ENCODE measurements around the gene MACO1. TPM values are rescaled to one million over a fixed set of nuclear protein-coding genes. Genes with fewer than 3 reads are reported as not detected.

Gene MACO1
- total and polyA plus RNA-seq, 2 of the 13 experiments (the other 11 are each of a cell fraction or from before 2014, with no cell fraction given): 9.7 to 17.0 TPM

DNA sequence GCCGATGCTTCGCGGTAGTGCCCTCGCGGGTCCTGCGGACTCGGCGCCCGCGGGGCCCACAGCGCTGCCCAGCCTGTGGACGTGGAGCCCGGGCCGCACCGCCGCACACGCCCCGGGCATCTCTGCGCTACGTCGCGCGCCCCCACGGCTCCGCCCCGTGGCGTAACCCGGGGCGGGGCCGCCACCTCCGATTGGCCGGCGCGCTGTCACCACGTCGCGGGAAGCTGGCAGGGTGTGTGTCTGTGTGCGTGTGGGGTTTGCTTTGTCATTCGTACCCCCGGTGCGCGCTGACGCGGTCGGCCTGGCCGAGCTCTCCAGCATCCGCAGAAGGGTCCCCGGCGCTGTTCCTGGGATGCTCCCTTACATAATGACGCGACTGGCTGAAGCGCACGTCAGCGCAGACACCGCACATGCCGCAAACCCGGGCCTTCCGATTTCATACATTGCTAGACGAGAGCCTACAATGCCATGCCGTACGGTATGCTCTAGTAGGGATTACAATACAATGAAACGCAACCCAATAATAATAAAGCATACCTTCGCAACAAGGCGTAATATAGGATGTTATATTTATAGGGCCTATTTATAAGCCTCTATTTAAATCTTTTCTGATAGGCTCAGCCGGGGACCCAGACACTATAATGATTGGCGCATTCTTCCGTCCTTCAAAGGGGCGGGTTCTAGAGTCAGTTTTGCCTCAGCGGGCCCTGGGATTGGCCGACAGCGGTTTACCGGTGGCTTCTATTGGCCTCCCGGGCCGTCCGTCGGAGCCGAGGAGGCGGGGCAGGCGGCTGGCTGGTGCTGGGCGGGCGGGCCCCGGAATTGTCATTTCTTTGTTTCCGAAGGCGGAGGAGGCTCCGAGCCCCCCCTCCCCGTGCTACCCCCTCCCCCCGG is at the start of gene MACO1 (continued):
- TF ChIP-seq TEAD2 (CRISPR knock-in tag; IDR thresholded peaks at IDR 0.05): no peak
- TF ChIP-seq MEIS2 (CRISPR knock-in tag; IDR thresholded peaks at IDR 0.05): peak; percentile 77; the same call in 1 of the 2 replicates
- TF ChIP-seq NFE2L1 (CRISPR knock-in tag; IDR thresholded peaks at IDR 0.05; ENCODE audit: borderline replicate concordance): peak; percentile 78; the same call in 1 of the 2 replicates
- no peak for TF ChIP-seq MIER2 (CRISPR knock-in tag; IDR thresholded peaks at IDR 0.05)
- TF ChIP-seq ATRX (CRISPR knock-in tag; IDR thresholded peaks at IDR 0.05; ENCODE audit: borderline replicate concordance): no peak
- TF ChIP-seq TBX2 (CRISPR knock-in tag; IDR thresholded peaks at IDR 0.05; ENCODE audit: borderline replicate concordance): peak; percentile 36; the same call in 1 of the 2 replicates
- TF ChIP-seq SMAD1 (CRISPR knock-in tag; IDR thresholded peaks at IDR 0.05; ENCODE audit: borderline replicate concordance, low read depth): peak; percentile 71; the same call in 1 of the 2 replicates
- peak; percentile 66; the same call in 1 of the 2 replicates for TF ChIP-seq MYC (CRISPR knock-in tag; IDR thresholded peaks at IDR 0.05; ENCODE audit: borderline replicate concordance)
- 0 out of 2 replicates have a peak, but pooled peaks have one; percentile 33 for TF ChIP-seq ZMYM4 (CRISPR knock-in tag; IDR thresholded peaks at IDR 0.05)
- peak; percentile 58; the same call in 1 of the 2 replicates for TF ChIP-seq ARNT2 (CRISPR knock-in tag; IDR thresholded peaks at IDR 0.05; ENCODE audit: low read depth)
- TF ChIP-seq IRF2 (CRISPR knock-in tag; IDR thresholded peaks at IDR 0.05): no peak
- 0 out of 2 replicates have a peak, but pooled peaks have one; percentile 23 for TF ChIP-seq RAD21 (CRISPR knock-in tag; IDR thresholded peaks at IDR 0.05)
- no peak for TF ChIP-seq ZNF383 (CRISPR knock-in tag; IDR thresholded peaks at IDR 0.05; ENCODE audit: borderline replicate concordance)
- no peak for TF ChIP-seq ZNF160 (CRISPR knock-in tag; IDR thresholded peaks at IDR 0.05)
- TF ChIP-seq, protein P1, sequence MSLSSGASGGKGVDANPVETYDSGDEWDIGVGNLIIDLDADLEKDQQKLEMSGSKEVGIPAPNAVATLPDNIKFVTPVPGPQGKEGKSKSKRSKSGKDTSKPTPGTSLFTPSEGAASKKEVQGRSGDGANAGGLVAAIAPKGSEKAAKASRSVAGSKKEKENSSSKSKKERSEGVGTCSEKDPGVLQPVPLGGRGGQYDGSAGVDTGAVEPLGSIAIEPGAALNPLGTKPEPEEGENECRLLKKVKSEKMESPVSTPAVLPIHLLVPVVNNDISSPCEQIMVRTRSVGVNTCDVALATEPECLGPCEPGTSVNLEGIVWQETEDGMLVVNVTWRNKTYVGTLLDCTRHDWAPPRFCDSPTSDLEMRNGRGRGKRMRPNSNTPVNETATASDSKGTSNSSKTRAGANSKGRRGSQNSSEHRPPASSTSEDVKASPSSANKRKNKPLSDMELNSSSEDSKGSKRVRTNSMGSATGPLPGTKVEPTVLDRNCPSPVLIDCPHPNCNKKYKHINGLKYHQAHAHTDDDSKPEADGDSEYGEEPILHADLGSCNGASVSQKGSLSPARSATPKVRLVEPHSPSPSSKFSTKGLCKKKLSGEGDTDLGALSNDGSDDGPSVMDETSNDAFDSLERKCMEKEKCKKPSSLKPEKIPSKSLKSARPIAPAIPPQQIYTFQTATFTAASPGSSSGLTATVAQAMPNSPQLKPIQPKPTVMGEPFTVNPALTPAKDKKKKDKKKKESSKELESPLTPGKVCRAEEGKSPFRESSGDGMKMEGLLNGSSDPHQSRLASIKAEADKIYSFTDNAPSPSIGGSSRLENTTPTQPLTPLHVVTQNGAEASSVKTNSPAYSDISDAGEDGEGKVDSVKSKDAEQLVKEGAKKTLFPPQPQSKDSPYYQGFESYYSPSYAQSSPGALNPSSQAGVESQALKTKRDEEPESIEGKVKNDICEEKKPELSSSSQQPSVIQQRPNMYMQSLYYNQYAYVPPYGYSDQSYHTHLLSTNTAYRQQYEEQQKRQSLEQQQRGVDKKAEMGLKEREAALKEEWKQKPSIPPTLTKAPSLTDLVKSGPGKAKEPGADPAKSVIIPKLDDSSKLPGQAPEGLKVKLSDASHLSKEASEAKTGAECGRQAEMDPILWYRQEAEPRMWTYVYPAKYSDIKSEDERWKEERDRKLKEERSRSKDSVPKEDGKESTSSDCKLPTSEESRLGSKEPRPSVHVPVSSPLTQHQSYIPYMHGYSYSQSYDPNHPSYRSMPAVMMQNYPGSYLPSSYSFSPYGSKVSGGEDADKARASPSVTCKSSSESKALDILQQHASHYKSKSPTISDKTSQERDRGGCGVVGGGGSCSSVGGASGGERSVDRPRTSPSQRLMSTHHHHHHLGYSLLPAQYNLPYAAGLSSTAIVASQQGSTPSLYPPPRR (CRISPR knock-in tag; IDR thresholded peaks at IDR 0.05; ENCODE audit: borderline replicate concordance): 0 out of 2 replicates have a peak, but pooled peaks have one; percentile 18
- TF ChIP-seq GABPA (IDR thresholded peaks at IDR 0.05; ENCODE audit: low read depth, low read length): no peak; the same call in 1 of the 2 replicates
- 0 out of 2 replicates have a peak, but pooled peaks have one; percentile 9 for TF ChIP-seq GABPA (CRISPR knock-in tag; IDR thresholded peaks at IDR 0.05; ENCODE audit: low read depth)
- peak; percentile 24; the same call in 1 of the 2 replicates for TF ChIP-seq FOXA3 (CRISPR knock-in tag; IDR thresholded peaks at IDR 0.05)
- no peak for TF ChIP-seq PRPF4 (IDR thresholded peaks at IDR 0.05; ENCODE audit: low read depth, low read length, poor library complexity, severe bottlenecking)
- TF ChIP-seq FOXK1 (CRISPR knock-in tag; IDR thresholded peaks at IDR 0.05; ENCODE audit: borderline replicate concordance, low read depth): peak; percentile 51; the same call in 1 of the 2 replicates
- peak; percentile 95 for TF ChIP-seq HNRNPLL (IDR thresholded peaks at IDR 0.05; ENCODE audit: low read depth, low read length, poor library complexity, severe bottlenecking)

Data from HepG2 (cell line).